GM19023 (cell line): Measurements from ENCODE around the gene SLC16A8.
"Not testable (repeated sequence)": the region's sequence is repeated elsewhere in the genome, so short reads cannot be mapped to it uniquely, and the experiment has no call there.

Experiments used
- ATAC-seq: cut with Tn5 transposase; IDR thresholded peaks from one replicate; pipeline ENCODE4 v1.9.1; 2021; ENCODE audit warnings: mild to moderate bottlenecking, moderate library complexity; ENCODE audit not compliant: unreplicated experiment

SLC16A8 gene

GRCh38 chr22:38083931-38084631, at the start of gene SLC16A8:
Gene SLC16A8 (minus strand): TSS chr22:38084184. CDS start chr22:38082873, 1,311 bp downstream.
- no peak for ATAC-seq

DNA sequence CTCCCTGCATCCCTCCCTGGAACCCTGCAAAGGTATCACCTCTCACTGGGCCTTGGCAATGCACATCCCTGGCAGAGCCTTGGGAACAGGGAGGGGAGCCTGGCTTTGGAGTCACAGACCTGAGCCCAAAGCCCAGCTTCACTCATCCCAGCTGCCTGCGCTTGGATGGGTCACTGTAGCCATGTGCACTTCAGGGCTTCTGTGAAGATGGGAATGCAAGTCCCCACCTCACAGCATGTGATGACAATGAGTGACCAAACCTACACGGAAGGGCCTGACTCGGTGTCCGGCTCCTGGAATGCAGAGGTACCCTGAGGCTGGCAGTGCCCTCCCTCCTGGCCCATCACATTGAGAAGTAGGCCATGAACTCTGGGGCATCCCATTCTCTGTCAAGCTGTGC, 49.3 kb upstream of the SLC16A8 start:
- no peak for ATAC-seq

GRCh38 chr22:38132794-38133193, 48.8 kb upstream of the SLC16A8 start:
- ATAC-seq = no peak

- ATAC-seq = no peak
Observed at GRCh38 chr22:38132136-38132535, 48.2 kb upstream of the SLC16A8 start.

- no peak for ATAC-seq
Observed at GRCh38 chr22:38131399-38131798, 47.4 kb upstream of the SLC16A8 start.

- no peak for ATAC-seq
Observed at GRCh38 chr22:38129856-38130255, 45.9 kb upstream of the SLC16A8 start.

DNA sequence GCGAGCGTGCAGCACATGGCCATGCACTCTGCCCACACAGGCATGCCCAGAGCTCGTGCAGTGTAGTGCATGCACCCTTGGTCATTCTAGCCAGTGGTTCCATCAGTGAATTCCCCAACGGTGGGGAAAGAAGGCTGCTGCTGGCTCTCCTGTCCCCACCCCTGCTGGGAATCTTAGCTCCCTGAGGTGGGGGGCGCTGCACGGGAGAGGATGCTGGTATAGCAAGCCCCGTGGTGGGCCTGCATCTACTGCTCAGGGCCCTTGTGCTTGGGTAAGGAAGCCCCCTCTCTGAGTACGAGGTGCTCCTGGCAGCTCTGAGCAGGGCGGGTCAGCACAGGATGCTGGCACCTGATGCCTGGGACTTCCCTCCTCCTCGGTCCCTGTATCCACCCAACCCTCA, 45.0 kb upstream of the SLC16A8 start:
- ATAC-seq = no peak

DNA sequence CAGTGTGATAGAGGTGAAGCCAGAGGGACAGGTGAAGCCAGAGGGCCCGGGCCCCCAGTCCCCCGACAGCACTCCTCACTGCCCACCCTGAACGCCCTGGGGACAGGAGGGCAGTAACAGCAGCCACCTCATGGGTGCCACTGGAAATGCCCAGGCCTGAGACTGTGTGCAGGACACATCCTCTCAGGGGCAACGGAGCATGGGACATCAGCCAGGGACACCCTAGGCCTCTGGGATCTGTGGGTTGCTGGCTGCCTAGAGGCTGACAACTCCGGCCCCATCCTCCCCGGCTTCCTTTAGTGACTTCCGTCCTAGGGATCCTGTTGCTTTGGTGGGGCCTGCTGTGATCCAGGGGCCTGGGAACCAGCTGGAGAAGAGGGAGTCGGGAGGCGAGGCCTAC, 43.9 kb upstream of the SLC16A8 start:
- no peak for ATAC-seq

DNA sequence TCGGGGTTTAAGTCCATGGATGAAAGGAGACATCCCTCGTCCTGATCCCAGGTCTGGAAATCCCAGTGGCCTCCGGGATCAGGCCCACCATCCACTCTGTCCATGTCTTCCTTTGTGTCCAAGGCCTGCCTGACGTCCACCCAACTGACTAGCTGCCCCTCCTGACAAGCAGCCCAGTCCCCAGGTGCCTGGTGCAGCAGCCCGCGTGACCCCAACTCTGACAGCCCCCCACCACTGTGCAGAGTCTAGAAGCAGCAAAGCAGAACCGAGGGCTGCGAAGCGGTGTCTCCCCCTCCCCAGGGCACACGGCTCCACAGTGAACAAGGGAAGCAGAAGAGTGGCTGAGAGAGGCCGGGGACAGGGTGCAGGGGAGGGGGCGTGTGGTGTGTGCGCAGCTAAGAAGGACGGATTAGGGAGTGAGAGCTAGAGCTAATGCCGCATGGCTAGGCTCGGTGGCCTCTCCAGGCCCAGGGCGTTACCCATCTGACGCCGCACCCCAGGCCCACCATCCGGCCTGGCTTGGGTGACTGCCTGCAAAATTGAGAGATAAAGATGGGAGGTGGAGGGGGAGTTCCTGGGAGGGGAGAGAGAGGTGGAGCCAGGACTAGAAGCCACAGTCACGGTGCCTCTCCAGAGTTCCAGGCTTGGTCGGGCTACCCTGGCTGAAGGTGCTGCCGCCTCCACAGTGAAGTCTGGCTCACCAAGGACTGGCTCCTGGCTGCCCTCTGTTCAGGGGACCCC, 43.1 kb upstream of the SLC16A8 start:
- ATAC-seq = no peak

DNA sequence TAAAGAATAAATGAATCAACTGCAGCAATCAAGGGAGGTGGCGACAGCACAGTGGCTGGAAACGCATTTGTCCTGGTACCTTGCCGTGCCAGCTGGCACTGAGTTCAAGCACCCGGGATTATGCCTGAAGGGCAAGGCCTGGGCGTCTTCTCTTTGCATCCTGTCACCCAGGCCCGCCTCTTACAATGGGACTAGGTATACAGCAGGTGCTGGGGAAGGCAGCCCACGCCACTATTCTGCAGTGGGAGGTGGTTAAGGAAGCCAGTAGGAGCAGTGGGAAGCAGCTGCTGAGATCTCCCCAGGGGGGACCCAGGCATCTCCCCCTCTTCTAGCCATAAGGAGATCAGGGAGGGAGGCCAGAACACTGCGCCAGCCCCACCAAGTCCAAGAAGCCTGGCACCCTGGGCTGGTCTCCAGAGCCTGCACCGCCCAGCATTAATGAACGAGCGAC, 41.8 kb upstream of the SLC16A8 start:
- no peak for ATAC-seq

DNA sequence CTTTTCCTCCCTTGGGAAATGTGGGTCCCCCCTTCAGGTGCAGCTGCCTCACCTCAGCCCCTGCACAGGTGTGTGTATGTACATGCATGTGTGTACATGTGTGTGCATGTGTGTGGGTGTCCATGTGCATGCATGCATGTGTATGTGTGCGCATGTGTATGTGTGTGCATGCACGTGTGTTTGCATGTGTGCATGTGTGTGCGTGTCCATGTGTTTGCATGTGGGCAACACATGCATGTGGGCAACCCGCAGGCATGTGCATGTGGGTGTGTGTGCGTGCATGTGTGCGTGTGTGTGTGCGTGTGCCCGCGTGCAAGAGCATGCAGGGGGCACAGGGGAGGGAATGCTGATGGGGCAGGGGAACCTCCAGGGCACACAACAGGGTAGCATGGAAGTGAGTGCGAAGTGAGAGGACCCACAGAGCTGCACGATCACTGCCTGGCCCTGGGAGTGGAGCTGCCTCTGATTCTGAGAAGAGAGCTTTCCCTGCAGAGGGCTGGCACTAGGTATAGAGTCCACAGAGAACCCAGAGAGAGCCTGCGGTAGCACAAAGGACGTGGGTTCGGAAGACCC, 41.1 kb upstream of the SLC16A8 start:
- no peak for ATAC-seq

DNA sequence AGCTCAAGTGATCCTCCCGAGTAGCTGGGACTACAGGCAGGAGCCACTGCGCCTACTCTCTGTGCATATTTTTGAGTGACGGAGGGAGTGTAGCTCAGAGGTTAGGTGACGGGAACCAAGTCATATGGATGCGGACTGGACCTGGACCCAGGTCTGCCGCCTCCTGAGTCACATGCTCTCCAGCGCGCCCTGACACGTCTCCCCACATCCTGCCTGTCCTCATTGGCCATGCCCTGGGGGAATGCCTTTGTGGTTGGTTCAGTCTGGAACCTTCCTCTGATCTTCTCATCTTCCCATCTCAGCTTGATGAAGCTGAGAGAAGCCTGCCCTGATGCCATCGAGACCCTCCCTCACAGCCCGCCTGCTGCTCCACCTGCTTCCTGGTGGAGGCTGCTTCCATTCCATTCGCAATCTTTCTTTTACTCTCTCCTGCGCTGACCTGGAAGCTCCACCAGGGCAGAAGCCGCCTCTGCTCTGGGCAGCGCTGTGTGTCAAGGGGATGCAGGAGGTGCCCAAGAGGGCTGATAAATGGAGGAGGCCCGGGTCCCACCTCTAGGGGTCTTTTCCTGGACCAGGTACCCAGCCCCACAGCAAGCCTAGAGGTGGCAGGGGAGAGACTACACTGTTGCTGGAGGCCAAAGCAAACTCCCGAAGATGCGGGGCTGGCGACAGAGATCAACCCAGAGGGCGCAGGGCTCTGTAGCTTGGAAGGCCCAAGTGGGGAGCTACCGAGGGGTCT, 40.4 kb upstream of the SLC16A8 start:
- no peak for ATAC-seq

GRCh38 chr22:38122616-38123015, 38.6 kb upstream of the SLC16A8 start:
- no peak for ATAC-seq

DNA sequence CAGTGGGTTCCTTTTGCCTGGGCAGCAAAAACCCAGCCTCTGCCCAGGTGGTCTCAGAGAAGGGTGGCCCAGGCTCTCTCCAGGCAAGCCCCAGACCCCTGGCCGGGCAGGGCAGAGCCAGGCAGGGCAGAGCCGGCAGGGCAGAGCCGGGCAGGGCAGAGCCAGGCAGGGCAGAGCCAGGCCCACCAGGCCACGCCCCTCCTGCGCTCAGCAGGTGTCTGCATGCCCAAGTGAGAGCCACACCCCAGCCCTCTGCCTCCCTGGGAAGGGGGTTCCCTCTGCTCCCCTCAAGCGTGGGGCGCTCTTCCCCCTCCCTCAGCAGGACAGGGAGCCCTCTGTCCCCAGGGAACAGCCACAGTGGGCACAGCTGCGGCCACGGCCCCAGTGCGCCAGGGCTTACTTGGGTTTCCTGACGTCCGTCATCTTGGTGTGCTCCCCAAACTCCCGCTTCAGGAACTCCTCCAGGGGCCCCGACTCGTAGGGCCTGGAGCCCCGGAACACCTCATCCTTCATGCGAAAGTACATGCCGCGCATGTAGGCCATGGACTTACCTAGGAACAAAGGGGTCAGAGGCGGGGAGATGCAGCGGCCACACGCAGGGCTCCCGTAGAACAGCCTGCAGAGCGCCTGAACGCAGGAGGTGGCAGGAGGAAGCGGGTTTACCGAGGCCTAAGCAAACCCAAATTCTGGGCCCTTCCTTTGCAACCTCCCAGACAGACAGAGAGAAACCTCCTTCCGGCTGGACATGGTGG, 36.6 kb upstream of the SLC16A8 start:
- ATAC-seq = no peak

DNA sequence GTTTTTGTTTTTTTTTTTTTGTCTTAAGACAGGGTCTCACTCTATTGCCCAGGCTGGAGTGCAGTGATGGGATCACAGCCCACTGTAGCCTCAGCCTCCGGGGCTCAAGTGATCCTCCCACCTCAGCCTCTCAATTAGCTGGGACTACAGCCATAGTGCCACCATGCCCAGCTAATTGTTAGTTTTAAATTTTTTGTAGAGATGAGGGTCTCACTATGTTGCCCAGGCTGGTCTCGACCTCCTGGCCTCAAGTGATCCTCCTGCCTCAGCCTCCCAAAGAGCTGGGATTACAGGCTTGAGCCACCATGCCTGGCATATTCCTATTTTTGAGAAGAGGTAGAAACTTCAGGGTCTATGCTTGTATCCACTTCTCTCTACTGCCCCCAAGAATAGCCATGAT, 34.8 kb upstream of the SLC16A8 start:
- not testable (repeated sequence) for ATAC-seq

GRCh38 chr22:38118182-38118581, 34.2 kb upstream of the SLC16A8 start:
- no peak for ATAC-seq

- ATAC-seq = not testable (repeated sequence)
Observed at GRCh38 chr22:38117556-38117955, 33.6 kb upstream of the SLC16A8 start.

DNA sequence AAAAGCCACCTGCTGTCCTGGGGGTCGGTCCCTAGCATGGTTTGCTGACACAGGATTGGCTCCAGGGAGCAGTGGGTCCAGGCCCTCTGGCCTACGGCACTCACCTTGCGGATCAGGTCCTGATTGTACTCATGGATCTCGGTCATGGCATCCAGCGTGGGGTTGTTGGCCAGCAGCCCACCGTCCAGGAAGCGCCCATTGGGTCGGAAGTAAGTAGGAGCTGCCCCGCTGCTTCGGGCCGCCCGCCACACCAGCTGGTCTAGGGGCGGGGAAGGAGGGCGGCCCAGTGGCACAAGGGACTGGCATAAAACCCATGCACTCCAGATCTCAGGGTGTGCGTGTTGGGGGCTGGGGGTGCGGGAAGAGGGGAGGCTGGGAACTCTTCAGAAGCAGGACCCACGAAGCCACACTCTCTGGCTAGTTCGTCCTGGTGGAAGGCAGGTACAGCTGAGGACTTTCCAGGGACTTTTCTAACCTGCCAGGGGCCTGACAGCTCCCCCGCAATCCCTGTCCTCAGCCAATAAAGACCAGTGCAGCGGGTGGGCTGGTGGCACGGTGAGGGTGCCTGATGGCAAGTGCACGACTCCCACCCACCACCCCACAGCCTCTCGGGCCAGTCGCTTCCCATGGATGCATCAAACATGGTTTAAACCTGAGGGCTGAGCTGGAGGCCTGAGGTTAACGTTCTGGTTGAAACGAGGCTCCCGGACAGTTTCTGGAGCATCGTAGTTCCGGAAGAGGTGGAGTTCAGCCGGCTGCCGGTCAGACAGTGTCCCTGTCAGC, 31.6 kb upstream of the SLC16A8 start:
- ATAC-seq = no peak

GRCh38 chr22:38114484-38115398, 30.8 kb upstream of the SLC16A8 start:
- no peak for ATAC-seq
